Measurements from ENCODE around the gene NOL6. TPM values are rescaled to one million over a fixed set of nuclear protein-coding genes. Genes with fewer than 3 reads are reported as not detected.

Gene NOL6
- total and polyA plus RNA-seq, 10 donors: 20.0 to 48.1 (median 26.5) TPM

GRCh38 chr9:33466565-33467495, 6.9 kb downstream of the NOL6 start:
- intact Hi-C loops (cut with DNase I; ENCODE audit: low total_unique reads): loop anchor here (10.0 kb wide), 2 partner anchors 92 to 182 kb away; no protein-coding TSS in a partner anchor
- H3K27ac ChIP-seq: no peak overlapping the region
- TF ChIP-seq CTCF (IDR thresholded peaks at IDR 0.05 in 8 of 11, conservative IDR thresholded peaks at IDR 0.05 in 3 of 11): peak; percentile 82 to 97 (median 95)
- peak; percentile 33 to 50 (median 36) for TF ChIP-seq POLR2AphosphoS5 (IDR thresholded peaks at IDR 0.05)
- TF ChIP-seq POLR2A (IDR thresholded peaks at IDR 0.05): no peak
- WGBS, 5 donors: 81 to 88% (median 85%) methylated on average over 11 to 24 of the region's 24 CpGs
- H3K9me3 ChIP-seq: no peaks in the 10 kb centered on the region
- peaks cover 5 to 100% (median 100%) of the 10 kb centered on the region in 6 donors for H3K36me3 ChIP-seq
- H3K4me1 ChIP-seq: peaks cover 0 to 18% (median 3%) of the 10 kb centered on the region in 6 donors
- DNase-seq: peak; percentile 92
- no peaks in the 10 kb centered on the region for H3K27me3 ChIP-seq (replicated peaks in 1 of 7)
- H3K4me3 ChIP-seq: no peak overlapping the region

GRCh38 chr9:33465596-33466564, 7.8 kb downstream of the NOL6 start:
- H3K9me3 ChIP-seq: no peaks in the 10 kb centered on the region
- peaks cover 0 to 9% (median 0%) of the 10 kb centered on the region in 6 donors for H3K4me1 ChIP-seq
- no peak for TF ChIP-seq POLR2A (IDR thresholded peaks at IDR 0.05)
- no peak for TF ChIP-seq POLR2AphosphoS5 (IDR thresholded peaks at IDR 0.05)
- TF ChIP-seq CTCF (IDR thresholded peaks at IDR 0.05 in 8 of 11, conservative IDR thresholded peaks at IDR 0.05 in 3 of 11): no peak
- 91 to 97% (median 94%) methylated on average over 19 to 27 of the region's 27 CpGs for WGBS, 5 donors
- no peak overlapping the region for H3K27ac ChIP-seq
- intact Hi-C loops (cut with DNase I; ENCODE audit: low total_unique reads): loop anchor here (10.0 kb wide), 2 partner anchors 91 to 181 kb away; no protein-coding TSS in a partner anchor
- peaks cover 5 to 100% (median 99%) of the 10 kb centered on the region in 6 donors for H3K36me3 ChIP-seq
- no peak overlapping the region for H3K4me3 ChIP-seq
- no peaks in the 10 kb centered on the region for H3K27me3 ChIP-seq (replicated peaks in 1 of 7)
- peak; percentile 74 for DNase-seq

GRCh38 chr9:33465096-33465495, 8.6 kb downstream of the NOL6 start:
- DNase-seq: peak; percentile 71
- TF ChIP-seq POLR2A (IDR thresholded peaks at IDR 0.05) (no peak), POLR2AphosphoS5 (IDR thresholded peaks at IDR 0.05) (no peak), CTCF (IDR thresholded peaks at IDR 0.05 in 8 of 11, conservative IDR thresholded peaks at IDR 0.05 in 3 of 11) (no peak)
- Histone ChIP-seq H3K27ac (no peak overlapping the region), H3K27me3 (replicated peaks in 1 of 7) (no peaks in the 10 kb centered on the region), H3K4me1 (peaks cover 0 to 8% (median 0%) of the 10 kb centered on the region in 6 donors), H3K9me3 (no peaks in the 10 kb centered on the region), H3K36me3 (peaks cover 5 to 100% (median 94%) of the 10 kb centered on the region in 6 donors), H3K4me3 (no peak overlapping the region)
- WGBS, 5 donors: 96 to 99% (median 97%) methylated on average over 9 of the region's 9 CpGs
- intact Hi-C loops (cut with DNase I; ENCODE audit: low total_unique reads): loop anchor here (10.0 kb wide), 2 partner anchors 90 to 180 kb away; no protein-coding TSS in a partner anchor
